GM12875 (cell line): ENCODE data around the gene ADGRL2.

Experiments used
- H3K4me3 ChIP-seq: one replicate; pipeline ENCODE4 v1.5.1; 2011; ENCODE audit warnings: low read depth, low read length, control low read depth
- TF ChIP-seq, protein P1 (sequence below): IDR thresholded peaks from 2 replicates; pipeline ENCODE4 v1.5.1; 2011; ENCODE audit warnings: low read depth, mild to moderate bottlenecking, control low read depth, inconsistent platforms, low read length, moderate library complexity, borderline replicate concordance; ENCODE audit not compliant: insufficient read depth

Gene ADGRL2

DNA sequence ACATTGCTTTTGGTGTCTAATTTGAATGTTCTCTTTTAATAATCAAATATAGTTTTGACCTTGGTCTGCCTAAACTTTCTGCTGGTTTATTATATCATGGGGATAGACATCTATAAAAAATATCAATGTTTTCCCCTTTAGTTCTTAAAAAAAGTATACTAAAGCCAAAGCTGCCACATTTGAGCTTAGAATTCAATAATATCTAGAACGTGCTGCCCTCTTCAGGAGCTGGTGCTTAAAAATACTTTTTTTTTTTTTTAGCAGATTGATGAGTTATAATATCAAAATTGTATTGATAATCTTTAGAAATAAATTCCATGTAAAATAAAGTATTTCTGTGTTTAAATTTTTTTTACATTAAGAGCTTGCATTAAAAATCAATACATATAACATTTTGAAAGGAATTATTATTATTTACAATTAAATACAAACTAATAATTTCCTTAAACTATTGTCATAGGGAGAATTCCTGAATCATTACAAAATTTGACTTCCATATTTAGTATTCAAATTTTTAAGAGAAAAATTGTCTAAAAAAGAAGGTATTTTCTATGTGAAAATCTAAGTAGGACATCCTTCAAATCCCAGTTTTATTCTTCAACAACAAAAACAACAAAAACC is 40.1 kb upstream of the ADGRL2 start:
- TF ChIP-seq, protein P1, sequence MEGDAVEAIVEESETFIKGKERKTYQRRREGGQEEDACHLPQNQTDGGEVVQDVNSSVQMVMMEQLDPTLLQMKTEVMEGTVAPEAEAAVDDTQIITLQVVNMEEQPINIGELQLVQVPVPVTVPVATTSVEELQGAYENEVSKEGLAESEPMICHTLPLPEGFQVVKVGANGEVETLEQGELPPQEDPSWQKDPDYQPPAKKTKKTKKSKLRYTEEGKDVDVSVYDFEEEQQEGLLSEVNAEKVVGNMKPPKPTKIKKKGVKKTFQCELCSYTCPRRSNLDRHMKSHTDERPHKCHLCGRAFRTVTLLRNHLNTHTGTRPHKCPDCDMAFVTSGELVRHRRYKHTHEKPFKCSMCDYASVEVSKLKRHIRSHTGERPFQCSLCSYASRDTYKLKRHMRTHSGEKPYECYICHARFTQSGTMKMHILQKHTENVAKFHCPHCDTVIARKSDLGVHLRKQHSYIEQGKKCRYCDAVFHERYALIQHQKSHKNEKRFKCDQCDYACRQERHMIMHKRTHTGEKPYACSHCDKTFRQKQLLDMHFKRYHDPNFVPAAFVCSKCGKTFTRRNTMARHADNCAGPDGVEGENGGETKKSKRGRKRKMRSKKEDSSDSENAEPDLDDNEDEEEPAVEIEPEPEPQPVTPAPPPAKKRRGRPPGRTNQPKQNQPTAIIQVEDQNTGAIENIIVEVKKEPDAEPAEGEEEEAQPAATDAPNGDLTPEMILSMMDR = no peak
- H3K4me3 ChIP-seq = no peak overlapping the region

DNA sequence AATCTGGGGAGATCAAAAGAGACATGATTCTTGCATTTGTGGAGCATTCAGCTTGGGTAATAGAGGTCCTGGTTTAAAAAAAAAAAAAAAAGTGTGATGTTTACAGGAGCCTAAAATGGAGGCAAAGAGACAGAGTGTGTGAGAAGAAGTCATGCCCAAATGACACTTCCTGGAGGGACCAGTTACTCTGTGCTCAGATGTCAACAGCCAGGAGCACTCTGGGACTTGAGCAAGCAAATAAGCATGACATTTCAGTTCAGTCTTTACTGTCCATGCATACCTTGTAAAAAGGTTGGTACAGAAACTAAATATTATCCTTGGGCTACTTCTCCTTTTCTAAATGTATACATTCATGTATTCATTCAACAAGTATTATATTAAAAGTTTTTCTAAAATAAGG is 25.2 kb upstream of the ADGRL2 start:
- H3K4me3 ChIP-seq = no peak overlapping the region
- TF ChIP-seq, protein P1 = no peak

DNA sequence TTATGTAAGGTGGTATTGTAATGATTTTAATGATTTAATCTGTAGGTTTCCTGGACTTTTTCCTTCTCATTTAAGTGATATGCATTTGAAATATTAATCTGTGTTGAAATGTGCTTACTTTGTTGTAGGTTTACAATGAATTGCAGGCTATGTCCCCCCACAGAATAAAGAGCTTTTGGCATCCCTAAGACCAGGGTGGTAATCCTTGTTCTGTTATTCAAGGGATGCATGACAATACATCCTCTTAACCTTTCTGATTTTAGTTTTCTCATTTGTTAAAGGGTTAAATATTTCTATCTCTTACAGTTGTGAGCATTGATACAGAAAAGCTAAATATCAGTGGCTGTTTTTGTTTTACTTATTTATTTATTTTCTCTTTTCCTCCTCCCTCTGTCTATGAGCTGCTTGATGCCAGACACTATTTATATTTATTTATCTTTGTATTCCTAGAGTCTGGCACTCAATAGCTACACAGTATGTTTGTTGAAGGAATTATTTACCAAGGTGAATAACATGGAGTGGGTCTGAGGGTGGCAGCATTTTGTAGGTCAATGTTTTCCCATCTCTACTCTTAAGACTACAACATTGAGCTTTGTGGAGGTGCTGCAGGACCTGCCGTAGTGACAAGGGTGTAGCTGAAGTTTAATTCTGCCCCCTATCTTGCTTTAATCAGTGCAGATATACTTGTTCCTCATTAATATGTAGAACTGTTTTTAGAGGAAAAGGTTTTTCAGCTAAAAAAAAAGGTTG is 19.9 kb upstream of the ADGRL2 start:
- TF ChIP-seq, protein P1 = no peak
- no peak overlapping the region for H3K4me3 ChIP-seq

DNA sequence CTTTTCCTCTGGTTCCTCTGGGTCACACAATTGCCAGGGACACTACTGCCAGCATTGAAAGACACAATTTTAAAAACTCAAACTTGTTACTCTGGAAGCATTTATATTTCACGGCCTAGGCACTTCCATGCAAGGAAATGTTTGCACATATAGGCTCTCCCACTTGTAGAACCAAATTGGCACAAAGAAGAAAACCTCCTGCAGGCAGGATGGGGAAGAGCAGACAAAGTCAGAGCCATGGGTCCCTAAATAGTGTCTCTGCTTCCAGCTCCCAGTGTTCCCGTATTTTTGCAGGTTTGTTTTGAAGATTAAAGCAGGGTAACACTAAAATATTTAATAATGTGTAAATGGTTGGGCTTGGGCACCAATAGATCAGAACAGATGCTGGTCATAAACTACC is 19.0 kb upstream of the ADGRL2 start:
- no peak overlapping the region for H3K4me3 ChIP-seq
- TF ChIP-seq, protein P1 = no peak

DNA sequence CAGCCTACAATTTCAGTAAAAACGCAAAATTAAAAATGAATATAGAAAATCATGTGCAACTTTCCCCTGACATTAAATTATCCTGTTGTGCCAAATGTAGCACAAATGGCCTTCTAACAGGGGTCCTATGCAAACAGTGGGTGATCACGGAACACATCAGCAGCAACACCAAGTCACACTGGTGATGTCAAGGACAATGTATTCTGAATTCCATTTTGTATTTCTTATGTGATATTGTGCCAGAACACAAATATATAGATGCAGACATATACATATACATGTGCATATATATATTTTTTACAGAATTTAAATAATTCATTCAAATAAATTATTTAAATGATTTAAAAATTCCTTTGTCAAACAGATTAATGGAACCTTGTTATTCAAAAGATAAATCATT is 8.6 kb upstream of the ADGRL2 start:
- TF ChIP-seq, protein P1 = no peak

DNA sequence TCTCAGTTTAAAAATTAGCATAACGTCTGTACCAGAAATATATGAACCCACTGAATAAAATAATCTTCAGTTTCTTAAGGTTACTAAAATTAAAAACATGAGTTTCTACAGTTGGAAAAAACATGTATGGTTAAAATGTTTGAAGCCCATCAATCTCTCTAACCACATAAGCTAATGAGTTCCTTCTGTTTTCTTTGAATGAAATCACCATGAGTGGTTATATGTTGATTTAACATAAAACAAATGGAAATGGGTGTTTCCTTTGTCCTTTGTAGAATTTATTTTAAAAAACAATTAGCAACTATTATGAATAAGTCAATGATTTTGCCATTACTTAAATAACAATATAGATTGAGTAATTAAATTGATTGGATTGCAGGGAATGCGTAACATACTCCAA is 3.0 kb upstream of the ADGRL2 start:
- TF ChIP-seq, protein P1 = no peak
- no peak overlapping the region for H3K4me3 ChIP-seq

More for the DNA sequence above, 8.6 kb upstream of the ADGRL2 start:
- H3K4me3 ChIP-seq = no peak overlapping the region
